Neural cell (in vitro differentiated cells): ENCODE measurements around the gene LRRC45. TPM values are rescaled to one million over a fixed set of nuclear protein-coding genes. Genes with fewer than 3 reads are reported as not detected.

Experiments used
- H2AFZ ChIP-seq: fragments of 200-600, 300-800 bp; sonication (generic), shearing (Covaris generic); 2 replicates; pipeline ENCODE4 v1.6.0; 2014; ENCODE audit warnings: low read depth, mild to moderate bottlenecking, antibody characterized with exemption, low read length, moderate library complexity
- H3F3A ChIP-seq: fragments of 200-600 bp; shearing (Covaris generic); 2 replicates; pipeline ENCODE4 v1.6.1; 2016; ENCODE audit warnings: mild to moderate bottlenecking, moderate library complexity, mixed read lengths, antibody characterized with exemption, low read length; ENCODE audit not compliant: insufficient read depth, poor library complexity, severe bottlenecking
- H3K27ac ChIP-seq: fragments of 200-600, 300-800 bp; sonication (generic), shearing (Covaris generic); 2 replicates; pipeline ENCODE4 v1.5.1; 2014; ENCODE audit warnings: mild to moderate bottlenecking, low read length, moderate library complexity
- H3K27me3 ChIP-seq: fragments of 300-800, 200-600 bp; sonication (generic), shearing (Covaris generic); 2 replicates; pipeline ENCODE4 v1.6.0; 2014; ENCODE audit warnings: mild to moderate bottlenecking, low read depth, low read length, moderate library complexity; ENCODE audit not compliant: insufficient read depth
- H3K36me3 ChIP-seq: fragments of 300-800, 200-600 bp; sonication (generic), shearing (Covaris generic); 2 replicates; pipeline ENCODE4 v1.5.1; 2014; ENCODE audit warnings: mild to moderate bottlenecking, antibody characterized with exemption, low read length, moderate library complexity; ENCODE audit not compliant: insufficient read depth
- H3K4me2 ChIP-seq: fragments of 300-800, 200-600 bp; sonication (generic), shearing (Covaris generic); 2 replicates; pipeline ENCODE4 v1.6.0; 2014; ENCODE audit warnings: mild to moderate bottlenecking, low read length
- H3K4me3 ChIP-seq: fragments of 300-800, 200-600 bp; sonication (generic), shearing (Covaris generic); 2 replicates; pipeline ENCODE4 v1.5.1; 2014; ENCODE audit warnings: mild to moderate bottlenecking, low read length, moderate library complexity
- H3K79me2 ChIP-seq: fragments of 200-600 bp; shearing (Covaris generic); replicated peaks from 2 replicates; pipeline ENCODE4 v1.6.0; 2014; ENCODE audit warnings: mild to moderate bottlenecking, low read length, moderate library complexity; ENCODE audit not compliant: insufficient read depth
- H3K9ac ChIP-seq: fragments of 300-800, 200-600 bp; sonication (generic), shearing (Covaris generic); 2 replicates; pipeline ENCODE4 v1.6.1; 2016; ENCODE audit warnings: mild to moderate bottlenecking, low read length, mixed read lengths
- H3K9me2 ChIP-seq: fragments of 200-600 bp; shearing (Covaris generic); 2 replicates; pipeline ENCODE4 v1.6.1; 2016; ENCODE audit warnings: mild to moderate bottlenecking, low read length, mixed read lengths; ENCODE audit not compliant: insufficient read depth
- H3K9me3 ChIP-seq: fragments of 200-600, 300-800 bp; sonication (generic), shearing (Covaris generic); 2 replicates; pipeline ENCODE4 v1.6.1; 2016; ENCODE audit warnings: mild to moderate bottlenecking, mixed run types, low read length, moderate library complexity, mixed read lengths
- H4K20me1 ChIP-seq: fragments of 200-600 bp; shearing (Covaris generic); 2 replicates; pipeline ENCODE4 v1.6.1; 2016; ENCODE audit warnings: mild to moderate bottlenecking, mixed run types; ENCODE audit not compliant: insufficient read depth
- EP300 ChIP-seq: fragments of 450-650 bp; conservative IDR thresholded peaks from 2 replicates; pipeline ENCODE4 v1.6.1; 2014; ENCODE audit warnings: antibody characterized with exemption, mild to moderate bottlenecking, moderate library complexity; ENCODE audit not compliant: poor library complexity, severe bottlenecking
- EZH2 ChIP-seq: fragments of 200-600, 300-800 bp; shearing (Covaris generic), sonication (generic); IDR thresholded peaks from 2 replicates; pipeline ENCODE4 v1.6.1; 2014; ENCODE audit warnings: antibody characterized with exemption, low read length, borderline replicate concordance, mild to moderate bottlenecking; ENCODE audit not compliant: insufficient read depth, poor library complexity, severe bottlenecking
- MXI1 ChIP-seq: fragments of 450-650 bp; conservative IDR thresholded peaks from 2 replicates; pipeline ENCODE4 v1.6.1; 2014; ENCODE audit warnings: antibody characterized with exemption, mild to moderate bottlenecking; ENCODE audit not compliant: poor library complexity, severe bottlenecking
- POLR2AphosphoS5 ChIP-seq: IDR thresholded peaks from 2 replicates; pipeline ENCODE4 v1.6.1; 2012
- RAD21 ChIP-seq: fragments of 450-650 bp; conservative IDR thresholded peaks from 2 replicates; pipeline ENCODE4 v1.6.1; 2014; ENCODE audit warnings: antibody characterized with exemption, mild to moderate bottlenecking, moderate library complexity
- SMC3 ChIP-seq: fragments of 450-650 bp; conservative IDR thresholded peaks from 2 replicates; pipeline ENCODE4 v1.6.1; 2014; ENCODE audit warnings: antibody characterized with exemption, mild to moderate bottlenecking, moderate library complexity; ENCODE audit not compliant: poor library complexity
- TAF1 ChIP-seq: IDR thresholded peaks from 2 replicates; pipeline ENCODE4 v1.6.1; 2012; ENCODE audit warnings: low read depth
- polyA plus RNA-seq: library from polyadenylated mRNA; depleted of rRNA; stranded (reverse); fragments of >200 nt; gene quantifications from 2 replicates; pipeline ENCODE4 v1.2.3, GENCODE V29; 2014
- TF ChIP-seq, protein P1 (sequence below): fragments of 450-650 bp; IDR thresholded peaks from 2 replicates; pipeline ENCODE4 v1.5.1; 2014; ENCODE audit warnings: antibody characterized with exemption, mild to moderate bottlenecking, moderate library complexity; ENCODE audit not compliant: poor library complexity, severe bottlenecking
- TF ChIP-seq, protein P2 (sequence below): IDR thresholded peaks from 2 replicates; pipeline ENCODE4 v1.6.1; 2012; ENCODE audit warnings: borderline replicate concordance

Gene LRRC45
- polyA plus RNA-seq, 1 donor from 2014 or later = 51.7 TPM

DNA sequence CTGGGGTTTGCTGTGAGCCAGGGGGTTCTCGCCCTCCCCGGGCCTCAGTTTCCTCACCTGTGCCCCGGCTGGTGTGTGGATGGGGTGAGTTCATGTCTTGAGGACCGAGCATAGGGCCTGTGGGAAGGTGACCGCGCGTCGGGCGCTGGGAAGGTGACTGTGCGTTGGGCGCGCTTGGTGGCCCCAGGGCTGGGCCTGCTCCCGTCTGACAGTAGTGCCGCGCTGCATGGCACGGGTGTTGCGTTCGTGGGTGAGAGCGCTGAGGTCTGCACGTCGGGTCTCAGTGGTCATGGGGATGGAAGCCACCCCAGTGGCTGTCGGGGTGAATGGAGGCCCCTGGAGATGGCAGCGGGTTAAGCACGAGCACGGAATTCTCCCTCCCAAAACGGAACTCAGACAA lies 36.5 kb upstream of the LRRC45 start:
- H3K9ac ChIP-seq = no peak overlapping the region
- TF ChIP-seq, protein P1, sequence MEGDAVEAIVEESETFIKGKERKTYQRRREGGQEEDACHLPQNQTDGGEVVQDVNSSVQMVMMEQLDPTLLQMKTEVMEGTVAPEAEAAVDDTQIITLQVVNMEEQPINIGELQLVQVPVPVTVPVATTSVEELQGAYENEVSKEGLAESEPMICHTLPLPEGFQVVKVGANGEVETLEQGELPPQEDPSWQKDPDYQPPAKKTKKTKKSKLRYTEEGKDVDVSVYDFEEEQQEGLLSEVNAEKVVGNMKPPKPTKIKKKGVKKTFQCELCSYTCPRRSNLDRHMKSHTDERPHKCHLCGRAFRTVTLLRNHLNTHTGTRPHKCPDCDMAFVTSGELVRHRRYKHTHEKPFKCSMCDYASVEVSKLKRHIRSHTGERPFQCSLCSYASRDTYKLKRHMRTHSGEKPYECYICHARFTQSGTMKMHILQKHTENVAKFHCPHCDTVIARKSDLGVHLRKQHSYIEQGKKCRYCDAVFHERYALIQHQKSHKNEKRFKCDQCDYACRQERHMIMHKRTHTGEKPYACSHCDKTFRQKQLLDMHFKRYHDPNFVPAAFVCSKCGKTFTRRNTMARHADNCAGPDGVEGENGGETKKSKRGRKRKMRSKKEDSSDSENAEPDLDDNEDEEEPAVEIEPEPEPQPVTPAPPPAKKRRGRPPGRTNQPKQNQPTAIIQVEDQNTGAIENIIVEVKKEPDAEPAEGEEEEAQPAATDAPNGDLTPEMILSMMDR = no peak
- no peak for TF ChIP-seq TAF1
- no peak for TF ChIP-seq SMC3
- TF ChIP-seq EZH2 = no peak
- TF ChIP-seq RAD21 = no peak
- TF ChIP-seq EP300 = no peak
- TF ChIP-seq POLR2AphosphoS5 = no peak
- no peak for TF ChIP-seq MXI1
- TF ChIP-seq, protein P2, sequence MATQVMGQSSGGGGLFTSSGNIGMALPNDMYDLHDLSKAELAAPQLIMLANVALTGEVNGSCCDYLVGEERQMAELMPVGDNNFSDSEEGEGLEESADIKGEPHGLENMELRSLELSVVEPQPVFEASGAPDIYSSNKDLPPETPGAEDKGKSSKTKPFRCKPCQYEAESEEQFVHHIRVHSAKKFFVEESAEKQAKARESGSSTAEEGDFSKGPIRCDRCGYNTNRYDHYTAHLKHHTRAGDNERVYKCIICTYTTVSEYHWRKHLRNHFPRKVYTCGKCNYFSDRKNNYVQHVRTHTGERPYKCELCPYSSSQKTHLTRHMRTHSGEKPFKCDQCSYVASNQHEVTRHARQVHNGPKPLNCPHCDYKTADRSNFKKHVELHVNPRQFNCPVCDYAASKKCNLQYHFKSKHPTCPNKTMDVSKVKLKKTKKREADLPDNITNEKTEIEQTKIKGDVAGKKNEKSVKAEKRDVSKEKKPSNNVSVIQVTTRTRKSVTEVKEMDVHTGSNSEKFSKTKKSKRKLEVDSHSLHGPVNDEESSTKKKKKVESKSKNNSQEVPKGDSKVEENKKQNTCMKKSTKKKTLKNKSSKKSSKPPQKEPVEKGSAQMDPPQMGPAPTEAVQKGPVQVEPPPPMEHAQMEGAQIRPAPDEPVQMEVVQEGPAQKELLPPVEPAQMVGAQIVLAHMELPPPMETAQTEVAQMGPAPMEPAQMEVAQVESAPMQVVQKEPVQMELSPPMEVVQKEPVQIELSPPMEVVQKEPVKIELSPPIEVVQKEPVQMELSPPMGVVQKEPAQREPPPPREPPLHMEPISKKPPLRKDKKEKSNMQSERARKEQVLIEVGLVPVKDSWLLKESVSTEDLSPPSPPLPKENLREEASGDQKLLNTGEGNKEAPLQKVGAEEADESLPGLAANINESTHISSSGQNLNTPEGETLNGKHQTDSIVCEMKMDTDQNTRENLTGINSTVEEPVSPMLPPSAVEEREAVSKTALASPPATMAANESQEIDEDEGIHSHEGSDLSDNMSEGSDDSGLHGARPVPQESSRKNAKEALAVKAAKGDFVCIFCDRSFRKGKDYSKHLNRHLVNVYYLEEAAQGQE = no peak
- H3K27ac ChIP-seq = no peak overlapping the region
- no peaks in the 10 kb centered on the region for H4K20me1 ChIP-seq
- no peak overlapping the region for H3K4me3 ChIP-seq
- no peaks in the 10 kb centered on the region for H3K9me3 ChIP-seq
- no peaks in the 10 kb centered on the region for H3K79me2 ChIP-seq
- no peaks in the 10 kb centered on the region for H3F3A ChIP-seq
- H3K36me3 ChIP-seq = no peaks in the 10 kb centered on the region
- no peaks in the 10 kb centered on the region for H3K27me3 ChIP-seq
- H3K4me2 ChIP-seq = no peak overlapping the region
- H2AFZ ChIP-seq = no peak overlapping the region
- no peaks in the 10 kb centered on the region for H3K9me2 ChIP-seq

DNA sequence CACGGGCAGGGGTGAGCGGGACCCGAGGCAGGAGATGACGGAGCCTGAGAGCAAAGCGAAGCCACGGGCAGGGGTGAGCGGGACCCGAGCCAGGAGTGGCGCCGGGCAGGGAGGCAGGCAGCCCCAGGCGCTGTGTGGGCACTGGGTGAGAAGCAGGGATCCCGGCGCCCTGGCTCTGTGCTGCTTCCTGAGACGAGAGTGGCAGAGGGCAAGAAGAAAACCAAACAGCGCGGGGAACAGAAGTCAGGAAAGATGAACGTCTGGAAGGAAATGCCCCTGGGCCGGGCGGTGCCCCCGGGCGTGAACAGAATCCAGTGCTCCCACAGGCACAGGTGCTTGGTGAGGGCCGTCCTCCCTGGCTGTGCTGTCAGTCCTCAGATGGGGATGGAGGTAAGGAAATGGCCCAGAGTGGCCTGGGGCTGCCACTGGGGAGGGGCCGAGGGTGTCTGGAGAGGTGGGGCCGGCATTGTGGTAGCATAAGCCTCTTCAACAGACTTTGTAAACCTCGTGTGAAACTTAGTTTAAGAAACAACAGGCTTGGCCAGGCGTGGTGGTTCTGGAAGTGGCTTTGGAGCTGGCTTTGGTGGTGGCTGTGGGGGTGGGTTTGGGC lies 35.8 kb upstream of the LRRC45 start:
- Histone ChIP-seq H3K36me3 (no peaks in the 10 kb centered on the region), H4K20me1 (no peaks in the 10 kb centered on the region), H3K9ac (no peak overlapping the region), H3K9me2 (no peaks in the 10 kb centered on the region), H3K27me3 (no peaks in the 10 kb centered on the region), H3K27ac (no peak overlapping the region), H3K9me3 (no peaks in the 10 kb centered on the region), H3K4me2 (no peak overlapping the region), H3K4me3 (no peak overlapping the region), H3K79me2 (no peaks in the 10 kb centered on the region), H2AFZ (no peak overlapping the region), H3F3A (no peaks in the 10 kb centered on the region)
- TF ChIP-seq POLR2AphosphoS5 (no peak), TAF1 (no peak), RAD21 (no peak), SMC3 (no peak), EP300 (no peak), EZH2 (no peak), MXI1 (no peak)
- TF ChIP-seq, protein P1 = no peak
- TF ChIP-seq, protein P2 = no peak
